HFF-Myc (cell line): ENCODE measurements around the gene GALT.
"Not testable (repeated sequence)": the region's sequence is repeated elsewhere in the genome, so short reads cannot be mapped to it uniquely, and the experiment has no call there.

Experiments
- DNase-seq: peaks from one replicate; pipeline ENCODE4 v3.0.0-alpha.2; 2011; ENCODE audit warnings: low read depth; ENCODE audit errors: extremely low read depth
- H3K4me3 ChIP-seq: replicated peaks from 2 replicates; pipeline ENCODE4 v1.5.1; 2011; ENCODE audit warnings: low read depth, mild to moderate bottlenecking, control low read depth, low read length
- CTCF ChIP-seq: IDR thresholded peaks from 2 replicates; pipeline ENCODE4 v1.5.1; 2012; ENCODE audit warnings: mild to moderate bottlenecking, low read depth, low read length, control low read depth; ENCODE audit errors: missing control alignments

The GALT gene

GRCh38 chr9:34634551-34635248 lies 11.8 kb upstream of the GALT start:
- no peak for DNase-seq
- H3K4me3 ChIP-seq: no peak overlapping the region
- TF ChIP-seq CTCF: no peak

DNA sequence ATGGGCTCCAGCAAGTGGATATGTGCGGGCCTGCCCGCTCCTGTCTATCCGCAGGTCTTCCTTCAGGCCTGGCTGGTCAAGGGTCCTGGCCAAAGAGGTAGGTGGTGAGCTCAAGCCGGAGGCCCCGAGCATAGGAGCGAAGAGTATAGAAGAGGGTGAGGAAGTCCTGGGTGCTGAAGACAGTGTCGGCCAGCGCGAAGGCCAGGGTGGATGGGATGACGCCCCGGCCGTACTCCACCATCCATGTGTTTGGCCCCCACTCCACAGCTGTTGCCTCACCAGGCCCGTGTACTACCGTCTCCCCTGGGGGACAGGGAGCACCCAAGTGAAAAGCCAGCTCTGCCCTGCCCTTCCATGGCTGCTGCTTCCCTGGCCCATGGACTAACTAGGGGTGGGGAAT lies 10.9 kb upstream of the GALT start:
- no peak for TF ChIP-seq CTCF
- H3K4me3 ChIP-seq: peak overlapping the region; percentile 93
- DNase-seq: no peak

GRCh38 chr9:34636791-34637355 lies 9.6 kb upstream of the GALT start:
- no peak for TF ChIP-seq CTCF
- peak overlapping the region; percentile 93 for H3K4me3 ChIP-seq

DNA sequence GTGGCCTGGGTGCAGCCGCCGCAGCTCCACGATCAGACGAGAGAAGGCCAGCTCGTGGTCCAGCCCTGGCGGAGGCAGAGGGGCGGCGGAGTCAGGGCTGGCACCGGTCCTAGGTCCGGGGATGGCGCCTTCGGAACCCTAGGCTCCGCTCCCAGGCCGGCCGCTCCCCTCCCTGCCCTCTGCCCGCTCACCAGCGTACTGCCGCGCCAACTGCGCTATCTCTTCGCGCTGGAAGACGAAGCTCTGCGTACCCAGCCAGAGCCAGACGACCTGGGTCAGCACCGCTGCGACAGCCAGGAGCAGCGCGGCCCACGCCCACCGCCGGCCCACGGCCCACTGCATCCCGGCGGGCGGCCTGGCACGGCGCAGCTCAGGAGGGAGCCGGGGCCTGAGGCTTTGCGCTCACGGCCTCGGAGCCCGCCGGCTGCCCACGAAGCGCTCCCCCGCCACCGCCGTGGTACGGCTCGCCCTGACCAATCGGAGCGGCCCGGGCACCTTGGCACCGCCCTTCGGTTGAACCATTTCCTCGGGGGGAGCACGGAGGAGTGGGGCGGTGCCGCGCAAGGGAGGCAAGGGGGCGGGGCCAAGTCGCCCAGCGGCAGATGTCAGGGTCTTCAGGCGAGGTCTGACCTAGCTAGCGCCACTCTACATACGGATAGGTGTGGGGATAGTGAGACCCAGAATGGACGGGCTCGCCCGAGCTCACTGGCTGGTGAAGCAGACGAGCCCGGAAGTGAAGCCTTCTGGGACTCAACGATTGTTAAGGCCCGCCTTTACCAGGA lies 8.9 kb upstream of the GALT start, which contains the start of gene SIGMAR1:
Gene SIGMAR1, minus strand, starts transcription at position 432 of the 782 bp plus-strand sequence. Its CDS starts 90 bp downstream, at position 342.
- TF ChIP-seq CTCF: no peak
- H3K4me3 ChIP-seq: peak within 1 kb of the TSS; percentile 93
- DNase-seq: peak; percentile 69

More at GRCh38 chr9:34636791-34637355, 9.6 kb upstream of the GALT start:
- DNase-seq: no peak

GRCh38 chr9:34638138-34638445 lies 8.4 kb upstream of the GALT start:
- TF ChIP-seq CTCF: no peak
- peak overlapping the region; percentile 93 for H3K4me3 ChIP-seq
- no peak for DNase-seq

- not testable (repeated sequence) for DNase-seq
Observed at GRCh38 chr9:34639322-34639721, 7.2 kb upstream of the GALT start.

DNA sequence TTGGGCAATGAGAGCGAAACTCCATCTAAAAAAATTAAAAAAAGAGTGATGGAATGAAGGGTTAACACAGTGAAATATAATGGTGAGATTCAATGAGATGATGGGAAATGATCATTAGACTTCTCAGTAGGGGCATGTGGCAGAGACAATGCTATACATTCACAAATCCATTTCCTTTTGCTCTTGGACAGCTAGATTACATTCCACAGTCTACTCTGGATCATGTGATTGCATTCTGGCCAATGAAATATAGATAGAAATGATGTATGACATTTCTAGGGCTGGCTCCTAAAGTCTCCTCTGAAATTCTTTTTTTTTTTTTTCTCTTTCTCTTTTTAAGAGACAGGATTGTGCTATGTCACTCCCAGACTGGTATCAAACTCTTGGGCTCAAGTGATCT lies 3.8 kb upstream of the GALT start:
- no peak for TF ChIP-seq CTCF
- DNase-seq: no peak
- H3K4me3 ChIP-seq: no peak overlapping the region

More at GRCh38 chr9:34639322-34639721, 7.2 kb upstream of the GALT start:
- H3K4me3 ChIP-seq: not testable (repeated sequence)
